Astrocyte of the hippocampus (primary cell): ENCODE results near the gene TRAF3IP1.

Experiments used
- DNase-seq: peaks from one replicate; pipeline ENCODE4 v3.0.0; 2011; ENCODE audit warnings: low read depth, low spot score

The TRAF3IP1 gene

GRCh38 chr2:238446371-238446770, 126.1 kb downstream of the TRAF3IP1 start:
- no peak for DNase-seq

DNA sequence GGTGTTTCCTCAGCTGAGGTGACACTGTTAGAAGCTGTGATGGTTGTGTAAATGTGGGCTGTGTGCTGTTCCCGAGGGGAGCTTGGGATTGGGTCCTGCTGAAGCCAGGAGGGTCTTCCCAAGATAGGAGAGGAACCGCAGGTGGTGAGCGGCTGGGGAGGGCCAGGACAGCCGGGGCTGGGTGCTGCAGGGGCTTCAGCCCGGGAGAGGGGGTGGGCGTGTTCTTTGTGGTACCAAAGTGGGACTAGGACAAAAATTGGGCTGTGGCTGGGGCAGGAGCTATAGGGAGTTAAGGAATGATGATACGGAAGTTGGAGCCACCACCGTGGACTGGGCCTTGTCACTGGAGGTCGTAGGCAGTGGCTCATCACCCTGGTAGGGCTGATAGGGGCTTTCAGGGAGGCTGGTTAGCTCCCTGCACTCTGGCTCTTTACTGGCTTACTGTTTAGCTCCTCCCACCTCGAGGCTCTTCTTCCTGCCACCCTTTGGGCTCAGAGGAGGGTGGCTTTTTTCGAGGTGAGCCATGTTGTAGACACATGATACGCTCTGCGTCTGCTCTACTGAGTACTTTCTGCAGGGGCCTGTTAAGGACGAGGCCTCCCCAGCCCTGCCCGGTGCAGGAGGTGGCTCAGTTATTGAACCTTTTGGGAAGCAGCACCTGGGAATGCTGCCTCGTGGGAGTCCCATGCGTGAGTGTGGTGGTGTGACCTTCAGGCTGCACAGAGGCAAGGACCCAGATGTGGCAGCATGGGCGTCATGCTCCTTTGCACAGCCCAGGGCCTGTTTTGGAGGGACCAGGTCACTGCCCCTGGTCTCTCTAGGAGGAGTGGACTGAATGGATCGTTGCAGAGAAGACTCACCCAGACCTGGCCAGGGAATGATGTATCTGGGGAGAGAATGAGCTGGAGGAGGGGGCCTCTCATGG, 128.0 kb downstream of the TRAF3IP1 start:
- DNase-seq, result no peak

- no peak for DNase-seq
These were observed 128.9 kb downstream of the TRAF3IP1 start for GRCh38 chr2:238449241-238449640.

GRCh38 chr2:238449909-238450417, 129.6 kb downstream of the TRAF3IP1 start:
- DNase-seq, result no peak

- DNase-seq, result no peak
These were observed 130.1 kb downstream of the TRAF3IP1 start for GRCh38 chr2:238450440-238450861.
